Fibroblast of villous mesenchyme (primary cell): ENCODE data around the gene GFRA3. TPM values are rescaled to one million over a fixed set of nuclear protein-coding genes. Genes with fewer than 3 reads are reported as not detected.
"Not testable (repeated sequence)": the region's sequence is repeated elsewhere in the genome, so short reads cannot be mapped to it uniquely, and the experiment has no call there.

Experiments
- DNase-seq: peaks from one replicate; pipeline ENCODE4 v3.0.0-alpha.2; 2010; ENCODE audit warnings: low read depth
- H3K4me3 ChIP-seq: 2 replicates; pipeline ENCODE4 v1.5.1; 2011; ENCODE audit warnings: low read depth, mild to moderate bottlenecking, low read length
- CTCF ChIP-seq: IDR thresholded peaks from 2 replicates; pipeline ENCODE4 v1.5.1; 2012; ENCODE audit warnings: low read depth, mild to moderate bottlenecking, low read length; ENCODE audit not compliant: insufficient read depth
- total RNA-seq: library from RNA; depleted of rRNA; stranded (reverse); fragments of >200 nt; gene quantifications from 2 replicates; pipeline ENCODE4 v1.2.3, GENCODE V29; 2012

The GFRA3 gene
- total RNA-seq: not detected in 2 replicates

- peak within 1 kb of the TSS; percentile 48 for H3K4me3 ChIP-seq
- DNase-seq: peak; percentile 4
- TF ChIP-seq CTCF: no peak
Observed at GRCh38 chr5:138274189-138274853, at the start of gene GFRA3. Gene GFRA3, minus strand, starts transcription at chr5:138274621. Its CDS starts 197 bp downstream, at chr5:138274424.

- not testable (repeated sequence) for H3K4me3 ChIP-seq, DNase-seq
Observed at GRCh38 chr5:138318211-138318610, 43.8 kb upstream of the GFRA3 start.

- DNase-seq: no peak
- H3K4me3 ChIP-seq: no peak overlapping the region
- no peak for TF ChIP-seq CTCF
Observed at GRCh38 chr5:138316355-138316754, 41.9 kb upstream of the GFRA3 start.

GRCh38 chr5:138315751-138316278, 41.4 kb upstream of the GFRA3 start:
- no peak overlapping the region for H3K4me3 ChIP-seq
- DNase-seq: no peak
- TF ChIP-seq CTCF: no peak

GRCh38 chr5:138305797-138306196, 31.4 kb upstream of the GFRA3 start:
- no peak overlapping the region for H3K4me3 ChIP-seq
- DNase-seq: no peak
- no peak for TF ChIP-seq CTCF

GRCh38 chr5:138303372-138303771, 29.0 kb upstream of the GFRA3 start:
- H3K4me3 ChIP-seq: no peak overlapping the region
- peak; percentile 43 for DNase-seq
- TF ChIP-seq CTCF: no peak

- TF ChIP-seq CTCF: no peak
- H3K4me3 ChIP-seq: no peak overlapping the region
- no peak for DNase-seq
Observed at GRCh38 chr5:138289296-138289695, 14.9 kb upstream of the GFRA3 start.
